Measurements from ENCODE around the gene GNL1.

GRCh38 chr6:30598912-30599624 lies 42.8 kb upstream of the GNL1 start:
- TF ChIP-seq CTCF (IDR thresholded peaks at IDR 0.05) (no peak), POLR2A (IDR thresholded peaks at IDR 0.05) (no peak)
